Activated CD4-positive, alpha-beta memory T cell treated with anti-CD3 and anti-CD28 coated beads for 36 hours (primary cell): ENCODE data around the gene CORO7. TPM values are rescaled to one million over a fixed set of nuclear protein-coding genes. Genes with fewer than 3 reads are reported as not detected.
"Not testable (repeated sequence)": the region's sequence is repeated elsewhere in the genome, so short reads cannot be mapped to it uniquely, and the experiment has no call there.

ENCODE experiments used
- CTCF ChIA-PET: fragments of 350-600 bp; sonication (Branson Sonifier 250); formaldehyde crosslinking; loops from one replicate; lab custom pipeline; 2021; ENCODE audit warnings: antibody characterized with exemption, inconsistent platforms; lab: Charles Lee
- POLR2A ChIA-PET: fragments of 350-600 bp; sonication (Branson Sonifier 250); formaldehyde crosslinking; loops from one replicate; lab custom pipeline; 2021; ENCODE audit warnings: antibody characterized with exemption; lab: Charles Lee
- DNase-seq: peaks from one replicate; pipeline ENCODE4 v3.0.0-alpha.2; 2020
- H3K27ac Mint-ChIP-seq: one replicate; pipeline ENCODE4 v1.8.0; 2021; ENCODE audit warnings: mixed read lengths
- H3K27me3 Mint-ChIP-seq: one replicate; pipeline ENCODE4 v1.8.0; 2021; ENCODE audit warnings: mixed read lengths
- H3K36me3 Mint-ChIP-seq: one replicate; pipeline ENCODE4 v1.8.0; 2021; ENCODE audit warnings: mixed read lengths
- H3K4me1 Mint-ChIP-seq: one replicate; pipeline ENCODE4 v1.8.0; 2021; ENCODE audit warnings: low read depth, mixed read lengths
- H3K4me3 Mint-ChIP-seq: one replicate; pipeline ENCODE4 v1.8.0; 2021; ENCODE audit warnings: mild to moderate bottlenecking, mixed read lengths
- H3K9me3 Mint-ChIP-seq: one replicate; pipeline ENCODE4 v1.8.0; 2021; ENCODE audit warnings: mixed read lengths
- intact Hi-C: fragments of 100-400 bp; cut with micrococcal nuclease; formaldehyde crosslinking; loops from one replicate; pipeline ENCODE4 v1.15.1; 2023
- total RNA-seq, 2 experiments: library from RNA; stranded (reverse); gene quantifications; one replicate each; pipeline ENCODE4 v1.2.3, GENCODE V29; 2021

Gene CORO7
- total RNA-seq, 2 experiments from 2014 or later = 90.4 to 101 TPM

- Mint-ChIP-seq H3K36me3 (peaks cover 6% of the 10 kb centered on the region), H3K4me1 (peaks cover 29% of the 10 kb centered on the region), H3K4me3 (peak within 1 kb of the TSS; percentile 97), H3K27ac (peak within 1 kb of the TSS; percentile 89), H3K9me3 (no peaks in the 10 kb centered on the region), H3K27me3 (no peaks in the 10 kb centered on the region)
- DNase-seq = peak; percentile 99
- ChIA-PET CTCF (interaction anchor here (0.7 to 4.6 kb wide), 6 partner anchors 9 to 97 kb away, joined by 3 to 22 read pairs (median 5); no protein-coding TSS in a partner anchor), POLR2A (interaction anchor here (0.9 to 1.0 kb wide), 3 partner anchors 52 to 64 kb away, joined by 3 to 5 read pairs (median 3); no protein-coding TSS in a partner anchor)
- intact Hi-C loops = loop anchor here (1.0 to 2.0 kb wide), 2 partner anchors 44 to 417 kb away; no protein-coding TSS in a partner anchor
Measured at GRCh38 chr16:4350787-4351659, 65.4 kb downstream of the CORO7 start, which contains the start of gene PAM16. PAM16 (minus strand) TSS chr16:4351321; CDS start chr16:4351234, 87 bp downstream.

DNA sequence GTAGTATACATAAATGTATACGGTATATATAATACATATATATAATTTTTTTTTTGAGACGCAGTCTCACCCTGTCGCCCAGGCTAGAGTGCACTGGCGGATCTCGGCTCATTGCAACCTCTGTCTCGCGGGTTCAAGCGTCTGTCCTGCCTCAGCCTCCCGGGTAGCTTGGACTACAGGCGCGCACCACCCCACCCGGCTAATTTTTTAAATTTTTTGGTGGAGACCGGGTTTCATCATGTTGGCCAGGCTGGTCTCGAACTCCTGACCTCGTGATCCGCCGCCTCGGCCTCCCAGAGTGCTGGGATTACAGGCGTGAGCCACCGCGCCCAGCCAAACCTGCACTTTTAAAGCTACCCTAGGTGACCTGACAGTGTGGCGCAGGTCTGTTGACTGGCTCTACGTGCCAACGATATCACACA lies 66.0 kb downstream of the CORO7 start:
- POLR2A ChIA-PET = interaction anchor here (1.0 to 1.2 kb wide), 3 partner anchors 53 to 77 kb away, joined by 3 to 5 read pairs (median 3); partner anchors contain the start of gene TFAP4
- peak overlapping the region; percentile 97 for H3K4me3 Mint-ChIP-seq
- intact Hi-C loops = loop anchor here (2.0 kb wide), 1 partner anchor 44 kb away; no protein-coding TSS in a partner anchor
- H3K27me3 Mint-ChIP-seq = no peaks in the 10 kb centered on the region
- H3K4me1 Mint-ChIP-seq = peaks cover 29% of the 10 kb centered on the region
- DNase-seq = no peak
- CTCF ChIA-PET = interaction anchor here (0.5 to 4.6 kb wide), 8 partner anchors 8 to 150 kb away, joined by 3 to 22 read pairs (median 4); no protein-coding TSS in a partner anchor
- H3K27ac Mint-ChIP-seq = peak overlapping the region; percentile 89
- peaks cover 6% of the 10 kb centered on the region for H3K36me3 Mint-ChIP-seq
- no peaks in the 10 kb centered on the region for H3K9me3 Mint-ChIP-seq

GRCh38 chr16:4349332-4349731 lies 67.1 kb downstream of the CORO7 start:
- Mint-ChIP-seq H3K9me3 (no peaks in the 10 kb centered on the region), H3K4me1 (peaks cover 31% of the 10 kb centered on the region), H3K36me3 (peaks cover 3% of the 10 kb centered on the region), H3K27me3 (no peaks in the 10 kb centered on the region), H3K4me3 (no peak overlapping the region), H3K27ac (no peak overlapping the region)
- ChIA-PET CTCF (interaction anchor here (1.1 to 4.6 kb wide), 5 partner anchors 37 to 96 kb away, joined by 3 to 22 read pairs (median 7); no protein-coding TSS in a partner anchor), POLR2A (interaction anchor here (1.2 kb wide), 1 partner anchor 76 kb away, joined by 3 read pairs; the partner anchor contains the start of gene TFAP4)
- no peak for DNase-seq
- intact Hi-C loops = no loop called here

GRCh38 chr16:4347765-4348509 lies 68.5 kb downstream of the CORO7 start:
- Mint-ChIP-seq H3K27me3 (no peaks in the 10 kb centered on the region), H3K9me3 (no peaks in the 10 kb centered on the region), H3K4me3 (no peak overlapping the region), H3K27ac (peak overlapping the region; percentile 14), H3K36me3 (peaks cover 3% of the 10 kb centered on the region), H3K4me1 (peaks cover 39% of the 10 kb centered on the region)
- ChIA-PET CTCF (interaction anchor here (0.9 kb wide), 1 partner anchor 11 kb away, joined by 3 read pairs; no protein-coding TSS in a partner anchor), POLR2A (no interaction called here)
- intact Hi-C loops = no loop called here
- DNase-seq = no peak

DNA sequence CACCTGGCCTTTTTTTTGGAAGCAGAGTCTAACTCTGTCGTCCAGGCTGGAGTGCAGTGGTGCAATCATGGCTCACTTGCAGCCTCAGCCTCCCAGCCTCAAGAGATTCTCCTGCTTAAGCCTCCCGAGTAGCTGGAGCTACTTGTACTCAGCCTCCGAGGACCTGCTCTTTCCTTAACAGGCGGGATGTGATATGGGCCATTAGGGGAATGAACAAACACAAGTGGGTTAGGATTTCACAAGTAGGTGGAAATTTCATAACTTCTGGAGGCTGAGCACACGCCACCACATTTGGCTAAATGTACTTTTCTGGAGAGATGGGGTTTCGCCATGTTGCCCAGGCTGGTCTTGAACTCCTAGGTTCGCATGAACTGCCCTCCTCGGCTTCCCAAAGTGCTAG lies 69.4 kb downstream of the CORO7 start:
- H3K27ac Mint-ChIP-seq = no peak overlapping the region
- H3K4me3 Mint-ChIP-seq = no peak overlapping the region
- no peak for DNase-seq
- intact Hi-C loops = no loop called here
- no peaks in the 10 kb centered on the region for H3K9me3 Mint-ChIP-seq
- ChIA-PET POLR2A (interaction anchor here (0.6 kb wide), 1 partner anchor 159 kb away, joined by 3 read pairs; no protein-coding TSS in a partner anchor), CTCF (interaction anchor here (0.6 to 2.1 kb wide), 7 partner anchors 12 to 203 kb away, joined by 3 to 5 read pairs (median 3); no protein-coding TSS in a partner anchor)
- no peaks in the 10 kb centered on the region for H3K27me3 Mint-ChIP-seq
- H3K36me3 Mint-ChIP-seq = peaks cover 3% of the 10 kb centered on the region
- H3K4me1 Mint-ChIP-seq = peaks cover 39% of the 10 kb centered on the region

DNA sequence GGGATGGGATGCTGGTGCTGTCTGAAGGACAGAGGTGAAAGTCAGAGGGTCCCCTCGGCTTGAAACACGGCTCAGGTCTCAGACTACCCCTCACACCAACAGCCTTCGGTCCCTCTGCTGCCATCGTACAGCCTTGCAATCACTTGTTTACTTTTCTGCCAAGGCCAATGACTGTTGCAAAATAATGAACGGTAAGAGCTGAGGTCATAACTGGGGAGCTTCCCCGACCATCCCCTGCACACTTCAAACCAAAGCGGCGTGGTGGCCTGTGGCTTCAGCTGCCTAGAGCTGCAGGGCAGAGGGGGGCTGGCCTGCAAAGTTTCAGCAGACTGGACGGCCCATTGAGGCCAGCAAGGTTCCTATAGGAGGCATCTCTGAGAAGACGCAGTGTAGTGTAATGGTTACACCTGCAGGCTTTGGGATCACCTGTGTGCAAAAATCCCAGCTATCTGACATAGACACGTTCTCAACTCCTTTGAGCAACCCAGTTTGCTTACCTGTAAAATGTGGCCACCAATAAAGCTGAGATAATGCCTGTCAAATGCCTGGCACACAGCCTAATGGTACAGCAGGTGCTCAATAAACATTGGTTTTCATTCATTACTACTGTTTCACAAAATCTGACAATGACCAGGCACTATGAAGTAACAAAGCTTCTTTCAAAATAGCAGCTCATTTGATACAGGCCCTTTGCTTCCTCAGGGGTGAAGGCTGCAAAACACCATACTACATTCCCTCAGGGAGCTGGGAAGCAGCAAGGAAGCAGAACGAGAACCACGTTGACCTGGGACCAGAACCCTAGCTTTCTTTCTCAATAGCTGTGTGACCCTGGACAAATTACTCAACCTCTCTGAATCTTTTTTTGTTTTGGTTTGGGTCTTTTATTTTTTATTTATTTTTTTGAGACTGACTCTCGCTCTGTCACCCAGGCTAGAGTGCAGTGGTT lies 70.3 kb downstream of the CORO7 start:
- intact Hi-C loops = no loop called here
- Mint-ChIP-seq H3K27me3 (no peaks in the 10 kb centered on the region), H3K4me1 (peaks cover 30% of the 10 kb centered on the region), H3K9me3 (no peaks in the 10 kb centered on the region), H3K27ac (no peak overlapping the region), H3K4me3 (no peak overlapping the region), H3K36me3 (peaks cover 2% of the 10 kb centered on the region)
- CTCF ChIA-PET = interaction anchor here (0.6 to 2.1 kb wide), 6 partner anchors 14 to 204 kb away, joined by 3 to 5 read pairs (median 4); no protein-coding TSS in a partner anchor
- DNase-seq = no peak
- POLR2A ChIA-PET = interaction anchor here (0.6 kb wide), 1 partner anchor 124 kb away, joined by 4 read pairs; no protein-coding TSS in a partner anchor

DNA sequence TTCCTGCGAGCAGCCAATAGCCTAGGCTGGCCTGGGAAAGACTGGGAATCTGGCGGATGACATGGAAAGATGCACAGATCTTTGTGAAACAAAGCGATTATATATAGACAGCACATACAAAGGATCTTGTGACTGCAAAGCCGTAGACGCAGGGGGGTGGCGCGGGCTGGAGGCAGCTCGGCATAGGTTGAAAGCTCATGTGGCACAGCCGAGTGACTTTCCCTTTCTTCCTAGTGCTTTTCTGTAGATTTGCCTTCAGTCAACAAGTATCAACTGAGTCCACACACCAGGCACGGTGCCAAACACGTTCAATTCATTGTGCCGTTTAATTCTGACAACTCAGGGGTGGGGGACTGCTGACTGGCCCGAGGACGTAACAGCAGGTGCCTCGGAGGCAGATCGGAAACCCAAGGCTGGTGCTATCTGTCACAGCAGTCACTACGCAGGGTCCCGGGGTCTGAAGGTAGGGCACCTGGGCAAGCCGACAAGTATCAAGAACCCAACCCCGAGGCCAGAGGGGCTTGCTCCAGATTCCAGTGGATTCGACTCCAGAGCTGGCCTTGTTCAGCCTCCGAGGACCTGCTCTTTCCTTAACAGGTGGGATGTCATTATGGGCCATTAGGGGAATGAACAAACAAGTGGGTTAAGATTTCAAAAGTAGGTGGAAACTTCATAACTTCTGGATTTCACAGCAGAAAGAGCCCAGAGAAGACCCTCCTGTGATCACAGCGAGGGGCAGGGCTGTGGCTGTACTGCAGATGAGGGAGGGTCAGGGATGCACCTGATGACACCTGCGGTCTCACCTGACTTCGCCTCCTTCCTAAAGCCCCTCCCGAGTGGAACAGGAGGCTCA lies 71.2 kb downstream of the CORO7 start:
- CTCF ChIA-PET = interaction anchor here (1.5 to 2.1 kb wide), 2 partner anchors 13 to 56 kb away, joined by 4 to 5 read pairs; no protein-coding TSS in a partner anchor
- Mint-ChIP-seq H3K27me3 (no peaks in the 10 kb centered on the region), H3K4me3 (no peak overlapping the region), H3K27ac (no peak overlapping the region), H3K9me3 (no peaks in the 10 kb centered on the region), H3K4me1 (peaks cover 30% of the 10 kb centered on the region), H3K36me3 (peaks cover 1% of the 10 kb centered on the region)
- DNase-seq = no peak
- intact Hi-C loops = no loop called here
- POLR2A ChIA-PET = interaction anchor here (0.6 kb wide), 1 partner anchor 125 kb away, joined by 4 read pairs; no protein-coding TSS in a partner anchor

GRCh38 chr16:4344300-4344982 lies 72.0 kb downstream of the CORO7 start:
- intact Hi-C loops, H3K9me3 Mint-ChIP-seq, H3K27ac Mint-ChIP-seq, H3K36me3 Mint-ChIP-seq, H3K4me3 Mint-ChIP-seq, DNase-seq, POLR2A ChIA-PET, H3K27me3 Mint-ChIP-seq: not testable (repeated sequence)
- CTCF ChIA-PET = interaction anchor here (2.2 kb wide), 1 partner anchor 14 kb away, joined by 5 read pairs; no protein-coding TSS in a partner anchor
- H3K4me1 Mint-ChIP-seq = peaks cover 25% of the 10 kb centered on the region

DNA sequence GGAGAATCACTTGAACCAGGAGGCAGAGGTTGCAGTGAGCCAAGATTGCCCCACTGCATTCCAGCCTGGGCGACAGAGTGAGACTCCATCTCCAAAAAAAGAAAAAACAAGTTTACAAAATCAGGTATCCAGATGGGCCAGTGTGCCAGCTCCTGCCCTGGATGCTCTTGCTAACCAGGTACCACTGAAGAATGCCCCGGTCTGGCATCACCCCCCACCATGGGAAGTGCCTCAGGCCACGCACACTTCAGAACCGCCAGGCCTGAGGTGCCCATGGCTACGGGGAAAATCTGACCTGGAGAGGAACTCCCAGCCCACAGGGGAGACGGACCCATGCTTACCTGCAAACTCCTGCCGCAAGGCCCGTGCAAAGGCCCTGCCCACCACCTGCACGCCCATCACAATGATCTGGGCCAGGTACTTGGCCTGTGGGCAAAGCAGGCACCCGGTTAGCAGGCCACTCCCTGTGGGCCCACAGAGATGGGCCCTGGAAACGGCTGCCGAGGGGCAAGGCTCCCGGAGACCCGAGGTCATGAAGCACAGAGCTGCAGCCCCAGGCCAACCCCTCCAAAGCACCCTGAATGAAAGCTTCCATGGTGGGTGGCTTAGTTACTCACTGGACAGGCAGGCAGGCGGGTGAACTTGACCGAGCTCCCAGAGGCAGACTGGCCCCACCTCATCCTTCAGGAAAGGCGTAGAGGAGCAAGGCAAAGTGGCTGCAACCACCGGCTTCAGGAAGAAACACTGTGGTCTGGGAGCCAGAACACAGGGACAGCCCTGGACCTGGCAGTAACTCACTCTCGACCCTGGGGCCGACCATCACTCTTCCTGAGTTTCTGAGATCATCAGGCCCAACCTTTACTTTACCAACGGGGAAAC lies 73.3 kb downstream of the CORO7 start:
- POLR2A ChIA-PET = no interaction called here
- Mint-ChIP-seq H3K36me3 (peaks cover 1% of the 10 kb centered on the region), H3K4me3 (no peak overlapping the region), H3K9me3 (no peaks in the 10 kb centered on the region), H3K27ac (no peak overlapping the region), H3K4me1 (peaks cover 20% of the 10 kb centered on the region), H3K27me3 (no peaks in the 10 kb centered on the region)
- no peak for DNase-seq
- intact Hi-C loops = no loop called here
- CTCF ChIA-PET = interaction anchor here (2.2 kb wide), 1 partner anchor 13 kb away, joined by 5 read pairs; no protein-coding TSS in a partner anchor
